ENCODE data around the gene KRT222. TPM values are rescaled to one million over a fixed set of nuclear protein-coding genes. Genes with fewer than 3 reads are reported as not detected.

Gene KRT222
- total RNA-seq, 2 donors from 2014 or later, result 1.4 to 2.3 TPM

- no peak overlapping the region for H3K4me3 ChIP-seq (ENCODE audit: low read length)
- Mint-ChIP-seq H3K36me3 (ENCODE audit: low read depth) (no peaks in the 10 kb centered on the region), H3K27ac (no peak overlapping the region), H3K4me3 (no peak overlapping the region), H3K4me1 (peaks cover 8% of the 10 kb centered on the region), H3K9me3 (no peaks in the 10 kb centered on the region), H3K27me3 (ENCODE audit: insufficient read depth) (peaks cover 14% of the 10 kb centered on the region)
- H3K27ac ChIP-seq (ENCODE audit: low read depth, low read length), result no peak overlapping the region
- TF ChIP-seq CTCF (conservative IDR thresholded peaks at IDR 0.05), result no peak
- no peak overlapping the region for H3K9ac ChIP-seq (ENCODE audit: extremely low read depth, low read length, poor library complexity, severe bottlenecking)
- H3K36me3 ChIP-seq (ENCODE audit: control insufficient read depth, insufficient read depth, low read length), result no peaks in the 10 kb centered on the region
- no peaks in the 10 kb centered on the region for H3K4me1 ChIP-seq (ENCODE audit: control insufficient read depth, insufficient read depth, low read length)
- 79% methylated on average over 2 of the region's 2 CpGs; no CpG with 5 or more reads in 1 of the 2 experiments for WGBS, 2 experiments (ENCODE audit: insufficient coverage in 1 of 2, insufficient read length in 1 of 2)
- no peaks in the 10 kb centered on the region for H3K27me3 ChIP-seq (ENCODE audit: control insufficient read depth, insufficient read depth, low read length, poor library complexity, severe bottlenecking)
- H3K9me3 ChIP-seq (ENCODE audit: control insufficient read depth, low read length), result no peaks in the 10 kb centered on the region
- no peak for DNase-seq
These were observed 7.7 kb upstream of the KRT222 start for GRCh38 chr17:40672654-40673053.

GRCh38 chr17:40671282-40671681, 6.3 kb upstream of the KRT222 start:
- no peak for TF ChIP-seq CTCF (conservative IDR thresholded peaks at IDR 0.05)
- Histone ChIP-seq H3K36me3 (ENCODE audit: control insufficient read depth, insufficient read depth, low read length) (no peaks in the 10 kb centered on the region), H3K9me3 (ENCODE audit: control insufficient read depth, low read length) (no peaks in the 10 kb centered on the region), H3K4me1 (ENCODE audit: control insufficient read depth, insufficient read depth, low read length) (no peaks in the 10 kb centered on the region), H3K27me3 (ENCODE audit: control insufficient read depth, insufficient read depth, low read length, poor library complexity, severe bottlenecking) (no peaks in the 10 kb centered on the region), H3K4me3 (ENCODE audit: low read length) (no peak overlapping the region), H3K9ac (ENCODE audit: extremely low read depth, low read length, poor library complexity, severe bottlenecking) (no peak overlapping the region), H3K27ac (ENCODE audit: low read depth, low read length) (no peak overlapping the region)
- no peak for DNase-seq
- H3K36me3 Mint-ChIP-seq (ENCODE audit: low read depth), result no peaks in the 10 kb centered on the region
- no peak overlapping the region for H3K4me3 Mint-ChIP-seq
- H3K27me3 Mint-ChIP-seq (ENCODE audit: insufficient read depth), result peaks cover 12% of the 10 kb centered on the region
- peaks cover 13% of the 10 kb centered on the region for H3K4me1 Mint-ChIP-seq
- H3K27ac Mint-ChIP-seq, result no peak overlapping the region
- 85 to 86% methylated on average over 2 to 4 of the region's 4 CpGs for WGBS, 2 experiments (ENCODE audit: insufficient coverage in 1 of 2, insufficient read length in 1 of 2)
- H3K9me3 Mint-ChIP-seq, result no peaks in the 10 kb centered on the region

GRCh38 chr17:40666331-40666730, 1.4 kb upstream of the KRT222 start:
- Mint-ChIP-seq H3K4me3 (no peak overlapping the region), H3K4me1 (peaks cover 24% of the 10 kb centered on the region), H3K9me3 (no peaks in the 10 kb centered on the region), H3K27ac (no peak overlapping the region), H3K36me3 (ENCODE audit: low read depth) (no peaks in the 10 kb centered on the region), H3K27me3 (ENCODE audit: insufficient read depth) (no peaks in the 10 kb centered on the region)
- Histone ChIP-seq H3K36me3 (ENCODE audit: control insufficient read depth, insufficient read depth, low read length) (no peaks in the 10 kb centered on the region), H3K27ac (ENCODE audit: low read depth, low read length) (no peak overlapping the region), H3K4me3 (ENCODE audit: low read length) (no peak overlapping the region), H3K9ac (ENCODE audit: extremely low read depth, low read length, poor library complexity, severe bottlenecking) (no peak overlapping the region), H3K4me1 (ENCODE audit: control insufficient read depth, insufficient read depth, low read length) (no peaks in the 10 kb centered on the region), H3K9me3 (ENCODE audit: control insufficient read depth, low read length) (no peaks in the 10 kb centered on the region), H3K27me3 (ENCODE audit: control insufficient read depth, insufficient read depth, low read length, poor library complexity, severe bottlenecking) (no peaks in the 10 kb centered on the region)
- no peak for DNase-seq
- TF ChIP-seq CTCF (conservative IDR thresholded peaks at IDR 0.05), result no peak
